ENCODE results near the gene CARD11.

CARD11 gene

GRCh38 chr7:2982831-2983230 is 60.8 kb downstream of the CARD11 start:
- Histone ChIP-seq H3K4me1 (ENCODE audit: control extremely low read depth in 1 of 4, control insufficient read depth in 4 of 4, insufficient read depth in 4 of 4, low read length in 3 of 4) (peaks cover 6 to 62% (median 51%) of the 10 kb centered on the region in 4 experiments), H3K9me3 (ENCODE audit: control extremely low read depth in 1 of 5, control insufficient read depth in 4 of 5, insufficient read depth in 2 of 5, low read depth in 1 of 5, low read length in 4 of 5) (peaks cover 0 to 2% (median 0%) of the 10 kb centered on the region in 5 experiments), H3K27me3 (replicated peaks in 2 of 5; ENCODE audit: control insufficient read depth in 4 of 5, insufficient read depth in 5 of 5, low read length in 4 of 5) (no peaks in the 10 kb centered on the region), H3K27ac (ENCODE audit: insufficient read depth in 1 of 2, low read depth in 1 of 2, low read length in 2 of 2, poor library complexity in 1 of 2, severe bottlenecking in 2 of 2) (peak overlapping the region in 1 of 2 experiments; percentile 10), H3K36me3 (ENCODE audit: control insufficient read depth in 4 of 4, insufficient read depth in 4 of 4, low read length in 3 of 4) (no peaks in the 10 kb centered on the region), H3K4me3 (ENCODE audit: control insufficient read depth in 1 of 7, extremely low read depth in 1 of 7, insufficient read depth in 4 of 7, low read depth in 2 of 7, low read length in 6 of 7) (no peak overlapping the region)
- POLR2A ChIA-PET = interaction anchor here (1.0 kb wide), 1 partner anchor 107 kb away, joined by 3 read pairs; no protein-coding TSS in a partner anchor
- WGBS (ENCODE audit: insufficient coverage) = 0% methylated on average over 2 of the region's 7 CpGs
- CTCF ChIA-PET = interaction anchor here (0.8 to 1.5 kb wide), 5 partner anchors 9 to 83 kb away, joined by 3 to 6 read pairs (median 4); no protein-coding TSS in a partner anchor
- DNase-seq = peak; percentile 65 to 91 (median 86)

- 98% methylated on average over 11 of the region's 11 CpGs for WGBS (ENCODE audit: insufficient coverage)
- Histone ChIP-seq H3K9me3 (ENCODE audit: control extremely low read depth in 1 of 5, control insufficient read depth in 4 of 5, insufficient read depth in 2 of 5, low read depth in 1 of 5, low read length in 4 of 5) (peaks cover 0 to 2% (median 0%) of the 10 kb centered on the region in 5 experiments), H3K27ac (ENCODE audit: insufficient read depth in 1 of 2, low read depth in 1 of 2, low read length in 2 of 2, poor library complexity in 1 of 2, severe bottlenecking in 2 of 2) (no peak overlapping the region), H3K4me3 (ENCODE audit: control insufficient read depth in 1 of 7, extremely low read depth in 1 of 7, insufficient read depth in 4 of 7, low read depth in 2 of 7, low read length in 6 of 7) (no peak overlapping the region), H3K36me3 (ENCODE audit: control insufficient read depth in 4 of 4, insufficient read depth in 4 of 4, low read length in 3 of 4) (no peaks in the 10 kb centered on the region), H3K27me3 (replicated peaks in 2 of 5; ENCODE audit: control insufficient read depth in 4 of 5, insufficient read depth in 5 of 5, low read length in 4 of 5) (no peaks in the 10 kb centered on the region), H3K4me1 (ENCODE audit: control extremely low read depth in 1 of 4, control insufficient read depth in 4 of 4, insufficient read depth in 4 of 4, low read length in 3 of 4) (peaks cover 6 to 65% (median 53%) of the 10 kb centered on the region in 4 experiments)
- POLR2A ChIA-PET = interaction anchor here (1.0 kb wide), 1 partner anchor 107 kb away, joined by 3 read pairs; no protein-coding TSS in a partner anchor
- DNase-seq = no peak
- CTCF ChIA-PET = interaction anchor here (0.8 to 1.5 kb wide), 5 partner anchors 9 to 83 kb away, joined by 3 to 6 read pairs (median 4); no protein-coding TSS in a partner anchor
These were observed 61.3 kb downstream of the CARD11 start for GRCh38 chr7:2982401-2982800.

- no peak overlapping the region for H3K27ac ChIP-seq (ENCODE audit: insufficient read depth in 1 of 2, low read depth in 1 of 2, low read length in 2 of 2, poor library complexity in 1 of 2, severe bottlenecking in 2 of 2)
- no peaks in the 10 kb centered on the region for H3K27me3 ChIP-seq (replicated peaks in 2 of 5; ENCODE audit: control insufficient read depth in 4 of 5, insufficient read depth in 5 of 5, low read length in 4 of 5)
- H3K9me3 ChIP-seq (ENCODE audit: control extremely low read depth in 1 of 5, control insufficient read depth in 4 of 5, insufficient read depth in 2 of 5, low read depth in 1 of 5, low read length in 4 of 5) = peaks cover 0 to 2% (median 0%) of the 10 kb centered on the region in 5 experiments
- ChIA-PET CTCF (interaction anchor here (1.1 kb wide), 2 partner anchors 13 to 22 kb away, joined by 3 to 5 read pairs; no protein-coding TSS in a partner anchor), POLR2A (no interaction called here)
- H3K4me1 ChIP-seq (ENCODE audit: control extremely low read depth in 1 of 4, control insufficient read depth in 4 of 4, insufficient read depth in 4 of 4, low read length in 3 of 4) = peaks cover 6 to 65% (median 54%) of the 10 kb centered on the region in 4 experiments
- WGBS (ENCODE audit: insufficient coverage) = 90% methylated on average over 3 of the region's 8 CpGs
- DNase-seq = no peak
- H3K36me3 ChIP-seq (ENCODE audit: control insufficient read depth in 4 of 4, insufficient read depth in 4 of 4, low read length in 3 of 4) = no peaks in the 10 kb centered on the region
- peak overlapping the region in 2 of 7 experiments; percentile 36 to 43 for H3K4me3 ChIP-seq (ENCODE audit: control insufficient read depth in 1 of 7, extremely low read depth in 1 of 7, insufficient read depth in 4 of 7, low read depth in 2 of 7, low read length in 6 of 7)
These were observed 62.6 kb downstream of the CARD11 start for GRCh38 chr7:2981103-2981480.

DNA sequence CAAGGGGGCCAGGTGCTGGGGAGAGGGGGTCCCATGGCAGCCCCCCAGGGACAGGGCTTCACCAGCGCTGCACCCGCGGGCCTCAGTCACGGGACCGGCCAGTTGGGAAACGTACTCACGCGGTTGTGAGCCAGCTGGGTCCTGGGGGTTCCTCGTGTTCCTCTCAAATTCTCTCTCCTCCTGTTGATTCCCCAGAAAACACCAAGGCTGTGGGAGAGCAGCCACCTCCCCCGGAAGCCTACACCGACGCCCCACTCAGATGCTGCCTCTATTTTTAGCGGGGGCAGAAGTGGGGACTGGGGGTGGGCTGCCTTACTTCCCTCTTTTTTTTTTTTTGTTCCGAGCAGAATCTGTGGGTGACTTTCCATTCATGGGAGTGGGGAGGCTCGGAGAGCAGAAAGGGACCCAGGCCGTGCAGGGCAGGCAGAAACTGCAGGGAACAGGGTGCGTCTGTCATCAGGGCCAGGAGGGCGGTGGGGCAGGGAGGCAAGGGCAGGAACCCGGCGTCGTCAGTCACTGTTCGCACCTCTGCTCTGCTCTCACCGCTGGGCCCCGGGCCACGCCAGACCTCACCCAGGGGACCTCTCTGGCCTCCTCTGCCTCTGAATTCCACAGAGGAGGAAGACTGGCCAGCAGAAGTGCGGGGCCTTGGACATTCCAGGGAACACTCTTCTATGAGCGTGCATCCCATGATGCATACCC is 63.1 kb downstream of the CARD11 start:
- Histone ChIP-seq H3K4me3 (ENCODE audit: control insufficient read depth in 1 of 7, extremely low read depth in 1 of 7, insufficient read depth in 4 of 7, low read depth in 2 of 7, low read length in 6 of 7) (peak overlapping the region; percentile 5 to 77 (median 56)), H3K4me1 (ENCODE audit: control extremely low read depth in 1 of 4, control insufficient read depth in 4 of 4, insufficient read depth in 4 of 4, low read length in 3 of 4) (peaks cover 6 to 65% (median 54%) of the 10 kb centered on the region in 4 experiments), H3K36me3 (ENCODE audit: control insufficient read depth in 4 of 4, insufficient read depth in 4 of 4, low read length in 3 of 4) (no peaks in the 10 kb centered on the region), H3K27me3 (replicated peaks in 2 of 5; ENCODE audit: control insufficient read depth in 4 of 5, insufficient read depth in 5 of 5, low read length in 4 of 5) (no peaks in the 10 kb centered on the region), H3K27ac (ENCODE audit: insufficient read depth in 1 of 2, low read depth in 1 of 2, low read length in 2 of 2, poor library complexity in 1 of 2, severe bottlenecking in 2 of 2) (peak overlapping the region in 1 of 2 experiments; percentile 27), H3K9me3 (ENCODE audit: control extremely low read depth in 1 of 5, control insufficient read depth in 4 of 5, insufficient read depth in 2 of 5, low read depth in 1 of 5, low read length in 4 of 5) (peaks cover 0 to 2% (median 0%) of the 10 kb centered on the region in 5 experiments)
- peak in 2 of 3 donors; percentile 74 to 75 for DNase-seq
- 10% methylated on average over 24 of the region's 27 CpGs for WGBS (ENCODE audit: insufficient coverage)
- ChIA-PET CTCF (interaction anchor here (0.7 kb wide), 1 partner anchor 9 kb away, joined by 3 read pairs; no protein-coding TSS in a partner anchor), POLR2A (no interaction called here)

DNA sequence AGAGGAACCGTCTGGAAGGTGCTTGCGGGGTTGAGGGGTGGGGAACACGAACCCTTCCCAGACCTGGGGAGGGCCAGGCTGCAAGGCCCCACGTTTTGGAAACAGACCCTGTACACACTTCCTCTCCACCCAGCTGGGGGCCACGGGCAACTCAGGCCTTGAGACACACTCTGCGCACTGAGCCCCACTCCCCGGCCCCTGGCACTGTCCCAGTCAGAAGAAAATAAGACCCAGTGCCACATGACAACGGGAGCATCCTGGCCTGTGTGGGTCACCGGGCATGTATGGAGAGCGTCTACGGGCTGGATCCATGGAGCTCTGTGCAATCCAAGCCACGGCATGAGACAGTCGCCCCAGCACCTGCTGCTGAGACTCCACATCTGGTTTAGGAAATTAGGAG is 63.7 kb downstream of the CARD11 start:
- WGBS (ENCODE audit: insufficient coverage) = 33% methylated on average over 8 of the region's 13 CpGs
- H3K4me1 ChIP-seq (ENCODE audit: control extremely low read depth in 1 of 4, control insufficient read depth in 4 of 4, insufficient read depth in 4 of 4, low read length in 3 of 4) = peaks cover 6 to 65% (median 54%) of the 10 kb centered on the region in 4 experiments
- H3K27me3 ChIP-seq (replicated peaks in 2 of 5; ENCODE audit: control insufficient read depth in 4 of 5, insufficient read depth in 5 of 5, low read length in 4 of 5) = no peaks in the 10 kb centered on the region
- peak overlapping the region in 1 of 2 experiments; percentile 27 for H3K27ac ChIP-seq (ENCODE audit: insufficient read depth in 1 of 2, low read depth in 1 of 2, low read length in 2 of 2, poor library complexity in 1 of 2, severe bottlenecking in 2 of 2)
- H3K4me3 ChIP-seq (ENCODE audit: control insufficient read depth in 1 of 7, extremely low read depth in 1 of 7, insufficient read depth in 4 of 7, low read depth in 2 of 7, low read length in 6 of 7) = peak overlapping the region; percentile 5 to 77 (median 56)
- peak in 1 of 3 donors; percentile 23 for DNase-seq
- H3K9me3 ChIP-seq (ENCODE audit: control extremely low read depth in 1 of 5, control insufficient read depth in 4 of 5, insufficient read depth in 2 of 5, low read depth in 1 of 5, low read length in 4 of 5) = peaks cover 0 to 2% (median 0%) of the 10 kb centered on the region in 5 experiments
- CTCF ChIA-PET = interaction anchor here (0.7 to 0.8 kb wide), 2 partner anchors 9 to 89 kb away, joined by 3 read pairs; no protein-coding TSS in a partner anchor
- no peaks in the 10 kb centered on the region for H3K36me3 ChIP-seq (ENCODE audit: control insufficient read depth in 4 of 4, insufficient read depth in 4 of 4, low read length in 3 of 4)
- POLR2A ChIA-PET = interaction anchor here (1.5 kb wide), 1 partner anchor 17 kb away, joined by 3 read pairs; no protein-coding TSS in a partner anchor

DNA sequence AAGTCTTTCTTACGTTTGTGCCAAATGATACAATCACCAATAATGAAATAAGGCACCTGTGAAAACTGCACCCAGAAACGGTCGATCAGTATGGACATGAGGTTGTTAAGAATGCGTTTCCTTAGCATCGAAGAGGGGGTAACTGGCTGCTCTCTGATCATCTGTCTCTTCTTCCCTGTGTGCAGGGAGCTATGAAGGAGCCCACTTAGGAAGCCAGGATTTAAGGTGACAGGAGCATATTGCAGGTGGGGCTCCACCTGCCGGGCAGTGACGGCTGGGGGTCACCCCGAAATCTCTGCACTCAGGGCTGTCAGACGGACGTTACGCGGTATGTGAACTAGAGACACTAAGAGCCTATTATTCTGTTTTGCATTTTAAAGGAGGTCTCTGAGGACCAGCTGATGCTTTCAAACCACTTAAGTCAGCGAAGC is 64.5 kb downstream of the CARD11 start:
- peaks cover 0 to 2% (median 0%) of the 10 kb centered on the region in 5 experiments for H3K9me3 ChIP-seq (ENCODE audit: control extremely low read depth in 1 of 5, control insufficient read depth in 4 of 5, insufficient read depth in 2 of 5, low read depth in 1 of 5, low read length in 4 of 5)
- ChIA-PET POLR2A (interaction anchor here (1.5 kb wide), 1 partner anchor 17 kb away, joined by 3 read pairs; no protein-coding TSS in a partner anchor), CTCF (interaction anchor here (0.8 to 1.1 kb wide), 2 partner anchors 55 to 90 kb away, joined by 3 read pairs; no protein-coding TSS in a partner anchor)
- H3K27me3 ChIP-seq (replicated peaks in 2 of 5; ENCODE audit: control insufficient read depth in 4 of 5, insufficient read depth in 5 of 5, low read length in 4 of 5) = no peaks in the 10 kb centered on the region
- peaks cover 6 to 65% (median 54%) of the 10 kb centered on the region in 4 experiments for H3K4me1 ChIP-seq (ENCODE audit: control extremely low read depth in 1 of 4, control insufficient read depth in 4 of 4, insufficient read depth in 4 of 4, low read length in 3 of 4)
- DNase-seq = peak in 2 of 3 donors; percentile 26 to 42
- peak overlapping the region; percentile 8 to 77 (median 56) for H3K4me3 ChIP-seq (ENCODE audit: control insufficient read depth in 1 of 7, extremely low read depth in 1 of 7, insufficient read depth in 4 of 7, low read depth in 2 of 7, low read length in 6 of 7)
- 25% methylated on average over 12 of the region's 13 CpGs for WGBS (ENCODE audit: insufficient coverage)
- H3K36me3 ChIP-seq (ENCODE audit: control insufficient read depth in 4 of 4, insufficient read depth in 4 of 4, low read length in 3 of 4) = no peaks in the 10 kb centered on the region
- H3K27ac ChIP-seq (ENCODE audit: insufficient read depth in 1 of 2, low read depth in 1 of 2, low read length in 2 of 2, poor library complexity in 1 of 2, severe bottlenecking in 2 of 2) = peak overlapping the region in 1 of 2 experiments; percentile 27

Measured in common myeloid progenitor, CD34-positive (primary cell).